B cell (primary cell): ENCODE measurements around the gene PDZD7. TPM values are rescaled to one million over a fixed set of nuclear protein-coding genes. Genes with fewer than 3 reads are reported as not detected.

Experiments used
- ATAC-seq: fragments of 200-7000 bp; cut with Tn5 transposase; one replicate; pipeline ENCODE4 v1.10.0; 2021; ENCODE audit warnings: low read depth, mild to moderate bottlenecking, moderate number of reproducible peaks, moderate library complexity
- CTCF ChIA-PET: fragments of 350-600 bp; sonication (Branson Sonifier 250); formaldehyde crosslinking; loops from one replicate; lab custom pipeline; 2021; ENCODE audit warnings: antibody characterized with exemption, inconsistent platforms; lab: Charles Lee
- POLR2A ChIA-PET: fragments of 350-600 bp; sonication (Branson Sonifier 250); formaldehyde crosslinking; loops from one replicate; lab custom pipeline; 2021; ENCODE audit warnings: antibody characterized with exemption; lab: Charles Lee
- DNase-seq: peaks from one replicate; pipeline ENCODE4 v3.0.0; 2013
- H2AFZ ChIP-seq: 2 replicates; pipeline ENCODE4 v1.6.1; 2012; ENCODE audit warnings: mild to moderate bottlenecking, low read depth, low read length; ENCODE audit not compliant: insufficient read depth, poor library complexity, severe bottlenecking
- H3K27ac ChIP-seq, 2 donors: 1 replicate in 1 of 2; 2 replicates in 1 of 2; pipeline ENCODE4 v1.5.1; 2012 to 2013; ENCODE audit warnings: low read length in 2 of 2, mild to moderate bottlenecking in 2 of 2, moderate library complexity in 1 of 2
- H3K27me3 ChIP-seq, 4 experiments: fragments of 200-600 bp in 1 of 4; sonication (generic) in 1 of 4; replicated peaks in 1 of 4; 1 replicate in 2 of 4; 2 replicates in 2 of 4; pipeline versions ENCODE4 v1.6.1 to v1.7.0; 2013 to 2016; ENCODE audit warnings: low read length in 3 of 4, mild to moderate bottlenecking in 2 of 4, mixed read lengths in 1 of 4, moderate library complexity in 1 of 4; ENCODE audit not compliant: insufficient read depth in 4 of 4, control insufficient read depth in 3 of 4; ENCODE audit errors: control extremely low read depth in 1 of 4
- H3K36me3 ChIP-seq, 2 experiments: replicated peaks in 1 of 2; 1 replicate in 1 of 2; 2 replicates in 1 of 2; pipeline versions ENCODE4 v1.6.1 to v1.7.1; 2013; ENCODE audit warnings: low read length in 1 of 2; ENCODE audit not compliant: insufficient read depth in 2 of 2, control insufficient read depth in 1 of 2; ENCODE audit errors: control extremely low read depth in 1 of 2, extremely low read depth in 1 of 2
- H3K4me1 ChIP-seq, 2 donors: fragments of 200-600 bp in 1 of 2; sonication (generic) in 1 of 2; 1 replicate in 1 of 2; 2 replicates in 1 of 2; pipeline versions ENCODE4 v1.5.1 to v1.6.1; 2013 to 2017; ENCODE audit warnings: low read length in 2 of 2; ENCODE audit not compliant: control insufficient read depth in 2 of 2, insufficient read depth in 2 of 2
- H3K4me2 ChIP-seq: replicated peaks from 2 replicates; pipeline ENCODE3; 2012; ENCODE audit warnings: mild to moderate bottlenecking, low read depth, low read length; ENCODE audit not compliant: poor library complexity, severe bottlenecking
- H3K4me3 ChIP-seq, 5 experiments: fragments of 200-600 bp in 1 of 5; sonication (generic) in 1 of 5; 1 replicate in 3 of 5; 2 replicates in 2 of 5; pipeline versions ENCODE4 v1.5.1 to v1.7.0; 2011 to 2016; ENCODE audit warnings: low read length in 4 of 5, mild to moderate bottlenecking in 4 of 5, low read depth in 2 of 5, control low read depth in 1 of 5, moderate library complexity in 1 of 5; ENCODE audit not compliant: insufficient read depth in 1 of 5; ENCODE audit errors: control extremely low read depth in 1 of 5, extremely low read depth in 1 of 5
- H3K79me2 ChIP-seq: fragments of 200-600 bp; sonication (generic); one replicate; pipeline ENCODE4 v1.6.0; 2016; ENCODE audit warnings: low read length; ENCODE audit not compliant: control insufficient read depth, insufficient read depth
- H3K9ac ChIP-seq: fragments of 200-600 bp; sonication (generic); 2 replicates; pipeline ENCODE4 v1.6.1; 2017; ENCODE audit warnings: mild to moderate bottlenecking, low read length, moderate library complexity
- H3K9me3 ChIP-seq, 3 donors: one replicate each; pipeline versions ENCODE4 v1.6.1 to v1.7.1; 2013; ENCODE audit warnings: low read length in 2 of 3; ENCODE audit not compliant: control insufficient read depth in 2 of 3, insufficient read depth in 1 of 3; ENCODE audit errors: control extremely low read depth in 1 of 3
- H4K20me1 ChIP-seq: 2 replicates; pipeline ENCODE4 v1.6.0; 2012; ENCODE audit warnings: mild to moderate bottlenecking, low read length; ENCODE audit not compliant: insufficient read depth, control insufficient read depth, poor library complexity, severe bottlenecking
- H3K27ac Mint-ChIP-seq: one replicate; pipeline ENCODE4 v1.8.0; 2021; ENCODE audit warnings: mixed read lengths
- H3K27me3 Mint-ChIP-seq: one replicate; pipeline ENCODE4 v1.8.0; 2021; ENCODE audit warnings: mixed read lengths
- H3K4me1 Mint-ChIP-seq: one replicate; pipeline ENCODE4 v1.8.0; 2021; ENCODE audit warnings: mixed read lengths
- H3K4me3 Mint-ChIP-seq: one replicate; pipeline ENCODE4 v1.8.0; 2021; ENCODE audit warnings: mixed read lengths
- H3K9me3 Mint-ChIP-seq: one replicate; pipeline ENCODE4 v1.8.0; 2022; ENCODE audit warnings: mixed read lengths; ENCODE audit not compliant: insufficient read depth
- CTCF ChIP-seq: fragments of 200-600 bp; IDR thresholded peaks from one replicate; pipeline ENCODE4 v1.8.0; 2022; ENCODE audit warnings: antibody characterized with exemption, mild to moderate bottlenecking
- EZH2 ChIP-seq: IDR thresholded peaks from 2 replicates; pipeline ENCODE4 v1.6.1; 2012; ENCODE audit warnings: borderline replicate concordance, low read depth, mild to moderate bottlenecking, moderate library complexity, low read length; ENCODE audit not compliant: insufficient read depth, poor library complexity, severe bottlenecking
- WGBS: methylation state at CpG from one replicate; pipeline ENCODE4 v1.1.5; 2013; ENCODE audit warnings: missing lambda C conversion rate; ENCODE audit not compliant: insufficient coverage; 5-methylcytosine and 5-hydroxymethylcytosine counted together
- intact Hi-C: fragments of 100-400 bp; cut with micrococcal nuclease; formaldehyde crosslinking; loops from one replicate; pipeline ENCODE4 v1.10.0; 2022
- polyA plus RNA-seq: library from polyadenylated mRNA; depleted of rRNA; stranded (reverse); fragments of >200 nt; gene quantifications from 2 replicates; pipeline ENCODE4 v1.2.3, GENCODE V29; 2012
- total RNA-seq, 2 donors: library from RNA; stranded (reverse); fragments of 120-200 nt in 1 of 2; gene quantifications; 1 replicate in 1 of 2; 2 replicates in 1 of 2; pipeline versions ENCODE4 v1.2.3 to v1.2.4, GENCODE V29; 2013 to 2022

The PDZD7 gene
- total and polyA plus RNA-seq, 2 donors (not counting 1 experiment from before 2014, with no cell fraction given): 0.64 to 0.69 TPM

- Histone ChIP-seq H3K4me2 (no peak overlapping the region), H3K4me1 (no peaks in the 10 kb centered on the region), H3K79me2 (no peaks in the 10 kb centered on the region), H3K36me3 (peaks cover 0 to 12% of the 10 kb centered on the region in 2 experiments), H4K20me1 (peaks cover 6% of the 10 kb centered on the region), H3K9ac (no peak overlapping the region), H3K27me3 (no peaks in the 10 kb centered on the region), H3K4me3 (no peak overlapping the region), H3K9me3 (no peaks in the 10 kb centered on the region), H3K27ac (no peak overlapping the region), H2AFZ (no peak overlapping the region)
- POLR2A ChIA-PET: no interaction called here
- Mint-ChIP-seq H3K9me3 (no peaks in the 10 kb centered on the region), H3K27ac (no peak overlapping the region), H3K4me1 (no peaks in the 10 kb centered on the region), H3K4me3 (no peak overlapping the region), H3K27me3 (no peaks in the 10 kb centered on the region)
- DNase-seq (no peak), ATAC-seq (no peak)
- intact Hi-C loops: no loop called here
- CTCF ChIA-PET: interaction anchor here (0.9 to 1.7 kb wide), 3 partner anchors 8 to 38 kb away, joined by 3 to 10 read pairs (median 3); partner anchors contain the start of genes LZTS2 and SEMA4G
- TF ChIP-seq CTCF (no peak), EZH2 (no peak)
- WGBS: 93% methylated on average over 5 of the region's 11 CpGs
Observed at GRCh38 chr10:101007099-101007711, 23.7 kb downstream of the PDZD7 start.

DNA sequence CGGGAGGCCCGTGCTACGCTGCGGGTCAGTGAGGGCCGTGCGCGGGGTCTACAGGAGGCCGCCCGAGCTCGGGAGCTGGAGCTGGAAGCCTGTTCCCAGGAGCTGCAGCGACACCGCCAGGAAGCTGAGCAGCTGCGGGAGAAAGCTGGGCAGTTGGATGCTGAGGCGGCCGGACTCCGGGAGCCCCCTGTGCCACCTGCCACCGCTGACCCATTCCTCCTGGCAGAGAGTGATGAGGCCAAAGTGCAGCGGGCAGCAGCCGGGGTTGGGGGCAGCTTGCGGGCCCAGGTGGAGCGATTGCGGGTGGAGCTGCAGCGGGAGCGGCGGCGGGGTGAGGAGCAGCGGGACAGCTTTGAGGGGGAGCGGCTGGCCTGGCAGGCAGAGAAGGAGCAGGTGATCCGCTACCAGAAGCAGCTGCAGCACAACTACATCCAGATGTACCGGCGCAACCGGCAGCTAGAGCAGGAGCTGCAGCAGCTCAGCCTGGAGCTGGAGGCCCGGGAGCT, 24.3 kb downstream of the PDZD7 start:
- ATAC-seq (no peak), DNase-seq (no peak)
- Histone ChIP-seq H3K4me2 (no peak overlapping the region), H3K36me3 (peaks cover 0 to 12% of the 10 kb centered on the region in 2 experiments), H3K27me3 (no peaks in the 10 kb centered on the region), H2AFZ (no peak overlapping the region), H3K4me1 (no peaks in the 10 kb centered on the region), H3K27ac (no peak overlapping the region), H3K4me3 (no peak overlapping the region), H3K9ac (no peak overlapping the region), H4K20me1 (peaks cover 11% of the 10 kb centered on the region), H3K9me3 (no peaks in the 10 kb centered on the region), H3K79me2 (no peaks in the 10 kb centered on the region)
- no peaks in the 10 kb centered on the region for H3K27me3 Mint-ChIP-seq
- H3K27ac Mint-ChIP-seq: no peak overlapping the region
- H3K4me3 Mint-ChIP-seq: no peak overlapping the region
- TF ChIP-seq CTCF: no peak
- no peak for TF ChIP-seq EZH2
- ChIA-PET CTCF (interaction anchor here (1.1 to 1.7 kb wide), 2 partner anchors 9 to 37 kb away, joined by 3 to 10 read pairs; partner anchors contain the start of gene SEMA4G), POLR2A (no interaction called here)
- intact Hi-C loops: no loop called here
- 98% methylated on average over 33 of the region's 33 CpGs for WGBS
- H3K9me3 Mint-ChIP-seq: no peaks in the 10 kb centered on the region
- no peaks in the 10 kb centered on the region for H3K4me1 Mint-ChIP-seq
